A673 (cell line): ENCODE data around the gene PGGT1B.

Experiments
- CTCF ChIP-seq: fragments of 300-800, 200-600 bp; sonication (generic); conservative IDR thresholded peaks from 2 replicates; pipeline ENCODE4 v1.5.1; 2017; ENCODE audit warnings: low read depth, mild to moderate bottlenecking, antibody characterized with exemption, low read length, moderate library complexity, mixed read lengths
- EZH2 ChIP-seq: fragments of 200-600 bp; sonication (generic); IDR thresholded peaks from 2 replicates; pipeline ENCODE4 v1.6.1; 2017; ENCODE audit warnings: borderline replicate concordance, low read depth, mild to moderate bottlenecking, mixed read lengths, antibody characterized with exemption, low read length; ENCODE audit not compliant: poor library complexity, severe bottlenecking

- TF ChIP-seq EZH2 (no peak), CTCF (no peak)
Observed at GRCh38 chr5:115231598-115231997, 31.1 kb downstream of the PGGT1B start.
